ENCODE results near the gene SLC27A6.
"Not testable (repeated sequence)": the region's sequence is repeated elsewhere in the genome, so short reads cannot be mapped to it uniquely, and the experiment has no call there.

Gene SLC27A6, protein sequence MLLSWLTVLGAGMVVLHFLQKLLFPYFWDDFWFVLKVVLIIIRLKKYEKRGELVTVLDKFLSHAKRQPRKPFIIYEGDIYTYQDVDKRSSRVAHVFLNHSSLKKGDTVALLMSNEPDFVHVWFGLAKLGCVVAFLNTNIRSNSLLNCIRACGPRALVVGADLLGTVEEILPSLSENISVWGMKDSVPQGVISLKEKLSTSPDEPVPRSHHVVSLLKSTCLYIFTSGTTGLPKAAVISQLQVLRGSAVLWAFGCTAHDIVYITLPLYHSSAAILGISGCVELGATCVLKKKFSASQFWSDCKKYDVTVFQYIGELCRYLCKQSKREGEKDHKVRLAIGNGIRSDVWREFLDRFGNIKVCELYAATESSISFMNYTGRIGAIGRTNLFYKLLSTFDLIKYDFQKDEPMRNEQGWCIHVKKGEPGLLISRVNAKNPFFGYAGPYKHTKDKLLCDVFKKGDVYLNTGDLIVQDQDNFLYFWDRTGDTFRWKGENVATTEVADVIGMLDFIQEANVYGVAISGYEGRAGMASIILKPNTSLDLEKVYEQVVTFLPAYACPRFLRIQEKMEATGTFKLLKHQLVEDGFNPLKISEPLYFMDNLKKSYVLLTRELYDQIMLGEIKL

DNA sequence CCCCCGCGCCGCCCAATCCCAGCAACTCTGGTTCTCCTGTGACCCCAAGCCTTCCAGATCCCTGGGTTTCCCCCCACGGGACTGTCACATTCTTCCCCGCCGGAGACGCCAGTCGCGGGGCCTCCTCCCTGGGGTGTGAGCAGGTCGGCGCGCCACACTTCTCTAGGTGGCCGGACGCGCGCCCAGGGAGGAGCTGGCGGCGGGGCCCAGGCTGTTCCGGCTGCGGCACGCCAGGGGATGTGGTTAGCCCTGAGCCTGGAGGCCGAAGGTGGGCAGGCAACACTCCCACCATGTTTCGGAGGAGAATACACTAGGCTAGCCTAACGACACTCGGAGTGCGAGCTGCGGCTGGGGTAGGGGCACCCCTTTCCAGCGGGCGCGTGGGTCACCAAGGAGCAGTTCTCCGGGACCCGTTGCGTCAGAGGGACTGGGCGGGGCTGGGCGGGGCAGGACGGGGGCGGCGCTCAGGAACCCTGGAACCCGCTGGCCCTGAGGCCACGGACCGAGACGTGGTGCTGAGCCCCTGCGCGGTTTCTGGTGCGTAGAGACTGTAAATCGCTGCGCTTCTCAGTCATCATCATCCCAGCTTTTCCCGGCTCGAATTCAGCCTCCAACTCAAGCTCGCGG, at the start of gene SLC27A6:
SLC27A6 (plus strand) TSS at position 478 of the 627 bp plus-strand sequence. CDS start 650 bp downstream, outside the sequence.
- no peak for DNase-seq

DNA sequence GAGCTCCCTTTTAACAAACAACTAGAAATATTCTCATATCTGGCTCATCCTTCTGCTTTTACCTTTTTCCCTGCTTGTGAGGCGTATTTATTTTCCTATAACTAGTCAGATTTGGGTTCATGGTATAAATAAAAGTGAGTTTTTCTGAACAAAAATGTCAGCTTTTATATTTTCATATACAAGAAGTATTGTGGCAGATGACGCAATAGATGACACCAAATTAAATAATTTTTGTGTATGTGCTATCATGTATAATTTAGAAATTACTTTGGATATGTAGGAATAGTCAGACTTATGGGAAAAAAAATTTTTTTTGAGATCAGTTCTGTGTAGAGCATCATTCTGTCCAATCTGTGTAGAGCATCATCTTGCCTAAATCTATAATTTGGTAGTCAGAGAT, 45.7 kb upstream of the SLC27A6 start:
- no peak for DNase-seq

DNA sequence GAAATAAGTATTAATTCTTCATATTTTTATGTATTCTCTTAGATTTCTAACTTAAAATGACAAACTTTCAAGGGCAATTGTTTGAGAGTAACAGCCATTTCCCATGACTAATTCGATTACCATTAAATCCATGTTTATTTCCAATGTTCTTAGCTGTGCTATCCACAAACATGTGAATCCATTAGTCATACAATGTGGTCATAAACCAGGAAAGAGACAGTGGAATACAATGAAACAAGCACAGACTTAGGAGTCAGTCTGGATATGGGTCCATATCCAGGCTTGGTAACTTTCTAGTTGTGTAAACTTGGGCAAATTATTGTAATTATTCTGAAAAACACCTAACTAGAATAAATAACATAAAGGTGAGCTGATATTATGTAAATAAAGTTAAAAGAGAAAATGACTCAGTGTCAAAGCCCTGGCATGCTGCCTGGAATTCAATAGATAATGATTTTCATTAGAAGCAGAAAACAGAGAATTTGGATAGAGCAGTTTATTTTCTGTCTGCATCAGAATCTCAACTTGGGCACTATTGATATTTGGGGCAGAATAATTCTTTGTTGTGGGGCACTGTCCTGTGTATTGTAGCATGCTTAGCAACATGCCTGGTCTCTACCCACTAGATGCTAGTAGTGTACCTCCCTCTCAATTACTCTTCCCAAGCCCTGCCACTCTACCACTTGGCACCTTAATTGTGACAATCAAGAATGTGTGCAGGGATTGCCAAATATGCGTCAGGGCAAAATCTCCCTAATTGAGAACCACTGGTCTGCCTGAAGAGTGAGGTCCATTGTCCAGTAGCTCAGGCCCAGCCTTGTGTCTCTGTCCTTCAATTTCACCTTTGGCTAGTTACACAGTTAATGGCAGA, 44.7 kb upstream of the SLC27A6 start:
- DNase-seq = no peak

DNA sequence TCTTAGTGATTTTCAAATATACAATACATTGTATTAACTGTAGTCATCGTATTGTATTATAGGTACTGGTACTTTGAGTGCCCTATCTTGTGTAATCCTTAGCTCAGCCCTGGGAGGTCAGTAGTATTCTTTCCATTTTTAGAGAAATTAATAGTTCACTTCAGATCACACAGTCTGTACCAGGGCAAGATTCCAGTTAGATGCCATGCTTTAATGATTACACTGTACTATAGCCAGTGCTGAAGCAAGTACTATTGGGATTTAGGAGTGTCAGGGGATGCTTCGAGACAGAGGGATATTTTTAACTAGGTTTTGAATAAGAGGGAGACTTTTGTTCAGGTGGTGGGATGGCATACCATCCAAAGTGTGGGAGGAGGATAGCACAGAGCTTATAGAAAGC, 41.0 kb upstream of the SLC27A6 start:
- DNase-seq = no peak

DNA sequence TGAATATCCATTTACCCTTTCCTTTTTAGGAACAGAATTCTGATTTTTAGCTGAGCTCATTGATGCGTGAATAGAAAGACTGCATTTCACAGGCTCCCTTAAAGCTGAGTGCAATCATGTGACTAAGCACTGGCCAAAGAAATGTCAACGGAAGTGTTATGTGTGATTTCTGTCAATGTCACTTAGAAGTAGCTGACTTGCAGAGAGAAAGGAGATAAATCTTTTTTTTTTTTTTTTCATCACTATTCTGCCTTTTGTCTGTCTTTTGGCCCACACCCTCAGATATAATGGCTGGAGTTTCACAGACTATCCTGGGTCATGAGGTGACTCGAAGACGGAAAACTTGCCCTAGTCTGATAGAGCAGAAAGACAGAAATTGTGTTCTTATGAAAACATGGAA, 39.3 kb upstream of the SLC27A6 start:
- DNase-seq = no peak

DNA sequence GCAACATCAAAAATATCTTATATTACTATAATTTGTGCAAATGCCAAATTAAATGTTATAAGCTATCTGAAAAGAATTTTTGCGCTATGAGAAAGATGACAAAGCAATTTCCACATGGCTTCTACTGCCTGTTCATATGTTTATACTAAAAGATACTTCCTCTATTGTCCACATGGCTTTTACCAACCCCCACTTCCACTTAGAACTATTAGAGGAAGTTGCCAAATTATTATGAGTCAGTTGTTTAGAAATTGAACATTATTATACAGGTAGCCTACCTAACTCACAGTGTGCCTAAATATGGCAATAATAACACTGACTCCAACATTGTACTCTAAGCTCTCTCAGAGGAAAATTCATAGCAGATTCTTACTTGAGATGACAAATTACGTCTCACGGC, 37.6 kb upstream of the SLC27A6 start:
- DNase-seq = no peak

DNA sequence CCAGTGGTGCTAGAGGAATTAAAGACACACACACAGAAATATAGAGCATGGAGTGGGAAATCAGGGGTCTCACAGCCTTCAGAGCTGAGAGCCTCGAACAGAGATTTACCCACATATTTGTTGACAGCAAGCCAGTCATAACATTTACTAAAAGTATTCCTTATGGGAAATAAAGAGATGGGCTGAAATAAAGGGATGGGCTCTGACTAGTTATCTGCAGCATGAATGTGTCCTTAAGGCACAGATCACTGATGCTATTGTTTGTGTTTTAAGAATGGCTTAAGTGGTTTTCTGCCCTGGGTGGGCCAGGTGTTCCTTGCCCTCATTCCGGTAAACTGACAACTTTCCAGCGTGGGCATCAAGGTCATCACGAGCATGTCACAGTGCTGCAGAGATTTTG, 33.1 kb upstream of the SLC27A6 start:
- DNase-seq = not testable (repeated sequence)

DNA sequence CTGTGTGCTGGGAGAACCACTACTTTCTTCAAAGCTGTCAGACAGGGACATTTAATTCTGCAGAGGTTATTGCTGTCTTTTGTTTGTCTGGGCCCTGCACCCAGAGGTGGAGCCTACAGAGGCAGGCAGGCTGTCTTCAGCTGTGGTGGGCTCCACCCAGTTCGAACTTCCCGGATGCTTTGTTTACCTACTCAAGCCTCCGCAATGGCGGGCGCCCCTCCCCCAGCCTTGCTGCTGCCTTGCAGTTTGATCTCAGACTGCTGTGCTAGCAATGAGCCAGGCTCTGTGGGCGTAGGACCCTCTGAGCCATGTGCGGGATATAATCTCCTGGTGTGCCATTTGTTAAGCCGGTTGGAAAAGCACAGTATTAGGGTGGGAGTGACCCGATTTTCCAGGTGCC, 22.2 kb upstream of the SLC27A6 start:
- not testable (repeated sequence) for DNase-seq

DNA sequence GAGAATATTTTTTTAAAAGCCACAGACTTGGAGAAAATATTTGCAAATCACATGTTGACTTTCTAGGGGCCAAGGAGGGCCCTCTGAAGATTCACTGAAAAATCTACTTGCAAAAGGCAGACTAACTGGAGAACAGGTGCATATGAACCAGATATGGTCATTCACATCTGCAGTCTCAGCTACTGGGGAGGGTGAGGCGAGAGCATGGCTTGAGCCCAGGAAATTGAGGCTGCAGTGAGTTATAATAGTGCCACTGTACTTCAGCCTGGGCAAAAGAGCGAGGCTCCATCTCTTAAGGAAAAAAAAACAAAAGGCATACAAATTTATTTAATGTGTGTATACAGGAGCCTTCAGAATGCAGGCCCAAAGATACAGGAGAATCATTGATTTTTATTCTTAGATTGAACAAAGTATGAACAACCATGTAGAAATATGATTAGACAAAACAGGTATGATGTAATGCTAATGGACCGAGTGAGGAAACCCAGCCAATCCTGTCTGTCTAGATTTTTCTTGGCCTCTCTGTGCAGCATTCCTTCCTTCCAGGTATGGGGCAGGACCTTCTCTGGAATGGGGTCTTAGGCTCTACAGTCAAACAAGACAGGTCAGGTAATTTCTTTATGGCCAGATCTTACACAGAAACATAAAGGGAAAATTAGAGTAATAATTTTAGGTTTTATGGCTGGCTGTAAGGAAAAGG, 15.3 kb upstream of the SLC27A6 start:
- DNase-seq = no peak

DNA sequence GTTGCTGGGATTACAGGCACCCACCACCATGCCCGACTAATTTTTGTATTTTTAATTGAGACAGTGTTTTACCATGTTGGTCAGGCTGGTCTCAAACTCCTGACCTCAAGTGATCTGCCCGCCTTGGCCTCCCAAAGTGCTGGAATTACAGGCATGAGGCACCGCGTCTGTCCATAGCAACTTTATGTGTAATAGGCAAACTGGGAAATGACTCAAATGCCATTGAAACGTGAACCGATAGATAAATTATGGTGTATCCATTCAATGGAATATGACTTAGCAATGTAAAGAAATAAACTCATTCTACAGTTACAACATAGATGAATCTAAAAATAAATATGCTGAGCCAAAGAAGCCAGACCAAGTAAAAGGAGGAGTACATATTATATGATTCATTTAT, 14.0 kb upstream of the SLC27A6 start:
- not testable (repeated sequence) for DNase-seq

DNA sequence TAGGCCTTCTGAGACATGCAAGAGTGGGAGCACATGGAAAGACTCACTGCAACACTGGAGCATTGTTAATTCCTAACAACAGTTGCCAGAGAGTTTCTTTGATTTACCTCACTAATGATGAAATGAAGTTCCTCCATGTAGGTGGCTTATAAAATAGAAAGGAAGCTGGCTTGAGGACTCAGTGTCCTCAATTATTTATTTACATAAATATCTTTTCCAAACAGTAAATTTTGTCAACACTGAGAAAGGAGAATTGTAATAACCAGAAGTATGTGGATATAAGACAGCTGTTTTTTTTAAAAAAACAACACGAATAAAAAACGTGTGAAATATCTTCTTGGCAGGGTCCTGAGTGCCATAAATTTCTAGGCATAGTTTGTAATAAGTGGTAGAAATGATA, 9.1 kb upstream of the SLC27A6 start:
- no peak for DNase-seq

DNA sequence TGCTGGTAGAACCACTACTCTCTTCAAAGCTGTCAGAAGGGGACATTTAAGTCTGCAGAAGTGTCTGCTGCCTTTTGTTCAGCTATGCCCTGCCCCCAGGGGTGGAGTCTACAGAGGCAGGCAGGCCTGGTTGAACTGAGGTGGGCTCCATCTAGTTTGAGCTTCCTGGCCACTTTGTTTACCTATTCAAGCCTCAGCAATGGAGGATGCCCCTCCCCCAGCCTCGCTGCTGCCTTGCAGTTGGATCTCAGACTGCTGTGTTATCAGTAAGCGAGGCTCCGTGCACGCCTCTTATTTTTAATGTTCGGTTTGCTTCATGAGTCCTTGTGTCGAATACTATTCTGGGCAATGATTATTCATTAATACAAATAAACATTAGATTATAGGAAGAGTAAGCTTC, 3.1 kb upstream of the SLC27A6 start:
- DNase-seq = no peak

DNA sequence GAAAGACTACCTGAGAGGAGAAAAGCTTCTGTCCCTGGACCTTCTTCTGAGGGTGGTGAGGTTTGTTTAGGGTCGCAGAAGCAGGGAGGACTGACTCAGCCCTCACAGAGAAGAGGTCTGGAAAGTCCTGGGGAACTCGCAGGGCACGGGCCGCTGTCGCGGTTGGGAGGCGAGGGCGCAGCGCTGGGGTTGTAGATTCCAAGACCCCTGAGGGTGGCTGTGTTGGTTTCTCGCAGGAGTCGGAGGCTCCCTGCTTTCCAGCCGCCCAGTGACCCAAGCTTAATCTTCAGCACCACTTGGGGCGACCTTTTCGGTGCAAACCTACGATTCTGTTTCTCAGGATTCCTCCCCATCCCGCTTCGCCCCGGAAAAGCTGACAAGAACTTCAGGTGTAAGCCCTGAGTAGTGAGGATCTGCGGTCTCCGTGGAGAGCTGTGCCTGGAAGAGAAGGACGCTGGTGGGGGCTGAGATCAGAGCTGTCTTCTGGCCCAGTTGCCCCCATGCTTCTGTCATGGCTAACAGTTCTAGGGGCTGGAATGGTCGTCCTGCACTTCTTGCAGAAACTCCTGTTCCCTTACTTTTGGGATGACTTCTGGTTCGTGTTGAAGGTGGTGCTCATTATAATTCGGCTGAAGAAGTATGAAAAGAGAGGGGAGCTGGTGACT, 482 bp downstream of the SLC27A6 start:
- no peak for DNase-seq

DNA sequence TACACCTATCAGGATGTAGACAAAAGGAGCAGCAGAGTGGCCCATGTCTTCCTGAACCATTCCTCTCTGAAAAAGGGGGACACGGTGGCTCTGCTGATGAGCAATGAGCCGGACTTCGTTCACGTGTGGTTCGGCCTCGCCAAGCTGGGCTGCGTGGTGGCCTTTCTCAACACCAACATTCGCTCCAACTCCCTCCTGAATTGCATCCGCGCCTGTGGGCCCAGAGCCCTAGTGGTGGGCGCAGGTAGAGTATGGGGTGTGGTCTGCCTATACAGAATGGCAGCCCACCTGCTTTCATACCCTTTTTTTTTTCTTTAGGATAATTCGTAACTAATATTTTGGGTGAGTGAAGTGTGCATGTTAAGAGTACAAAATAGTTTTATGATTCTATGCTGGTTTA, 1.1 kb downstream of the SLC27A6 start:
- DNase-seq = no peak

DNA sequence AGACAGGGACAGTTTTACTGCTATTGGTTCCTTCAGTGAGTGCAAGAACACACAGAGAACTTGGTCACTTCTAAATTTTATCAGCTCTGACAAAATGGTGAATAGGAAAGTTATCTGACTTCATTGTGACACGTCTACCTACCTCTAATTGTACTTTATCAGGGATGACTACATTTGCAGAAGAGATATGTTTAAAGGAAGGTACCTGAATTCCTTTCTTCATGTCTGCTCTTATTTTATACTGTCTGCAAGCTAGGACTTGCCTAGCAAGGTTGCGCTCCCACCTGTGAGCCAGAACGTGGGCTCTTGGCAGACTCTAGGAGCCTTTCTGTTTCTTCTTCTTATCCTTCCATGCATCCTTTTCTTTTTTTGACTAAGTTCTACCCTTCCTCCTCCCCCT, 1.6 kb downstream of the SLC27A6 start:
- DNase-seq = no peak

DNA sequence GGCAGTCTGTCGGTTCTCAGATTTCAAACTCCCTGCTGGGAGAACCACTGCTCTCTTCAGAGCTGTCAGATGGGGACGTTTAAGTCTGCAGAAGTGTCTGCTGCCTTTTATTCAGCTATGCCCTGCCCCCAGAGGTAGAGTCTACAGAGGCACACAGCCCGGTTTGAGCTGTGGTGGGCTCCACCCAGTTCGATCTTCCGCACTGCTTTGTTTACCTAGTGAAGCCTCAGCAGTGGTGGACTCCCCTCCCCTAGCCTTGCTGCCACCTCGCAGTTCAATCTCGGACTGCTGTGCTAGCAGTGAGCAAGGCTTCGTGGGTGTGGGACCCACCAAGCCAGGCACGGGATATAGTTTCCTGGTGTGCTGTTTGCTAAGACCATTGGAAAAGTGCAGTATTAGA, 8.0 kb downstream of the SLC27A6 start:
- no peak for DNase-seq

DNA sequence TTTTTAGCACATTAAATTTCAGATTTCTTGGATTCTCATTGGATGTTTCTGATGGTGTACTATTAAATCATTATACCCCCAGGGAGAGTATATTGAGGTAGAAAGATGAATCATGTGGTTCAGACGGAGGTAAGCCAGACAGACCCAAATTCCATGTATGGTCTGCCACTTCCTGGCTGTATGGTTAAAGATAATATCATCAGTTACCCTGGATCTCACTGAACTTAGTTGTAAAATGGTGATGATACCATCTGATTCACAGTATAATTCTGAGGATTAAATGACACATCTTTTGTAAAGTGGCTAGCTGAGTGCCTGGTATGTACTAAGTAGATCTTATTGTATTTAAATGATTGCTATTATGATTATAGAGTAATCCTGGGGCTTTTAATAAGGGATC, 9.3 kb downstream of the SLC27A6 start:
- no peak for DNase-seq

DNA sequence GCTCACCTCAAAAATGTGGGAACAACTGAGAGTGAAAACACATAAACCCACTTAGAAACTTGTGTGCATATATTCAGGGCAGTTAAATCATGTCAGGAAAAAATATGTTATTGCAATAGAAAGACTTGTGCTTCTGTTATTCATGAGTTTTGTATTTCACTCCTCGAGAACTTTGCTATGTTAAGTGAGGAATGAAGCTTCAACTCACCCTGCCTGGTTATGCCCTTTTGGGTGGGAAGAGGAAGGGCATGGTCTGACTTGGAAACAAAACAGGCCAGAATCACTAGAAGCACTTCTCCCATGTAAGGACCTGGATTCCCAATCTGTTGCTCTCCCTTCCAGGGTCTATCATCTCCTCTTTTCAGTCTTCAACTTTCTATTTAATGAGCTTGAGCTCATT, 14.5 kb downstream of the SLC27A6 start:
- DNase-seq = no peak

DNA sequence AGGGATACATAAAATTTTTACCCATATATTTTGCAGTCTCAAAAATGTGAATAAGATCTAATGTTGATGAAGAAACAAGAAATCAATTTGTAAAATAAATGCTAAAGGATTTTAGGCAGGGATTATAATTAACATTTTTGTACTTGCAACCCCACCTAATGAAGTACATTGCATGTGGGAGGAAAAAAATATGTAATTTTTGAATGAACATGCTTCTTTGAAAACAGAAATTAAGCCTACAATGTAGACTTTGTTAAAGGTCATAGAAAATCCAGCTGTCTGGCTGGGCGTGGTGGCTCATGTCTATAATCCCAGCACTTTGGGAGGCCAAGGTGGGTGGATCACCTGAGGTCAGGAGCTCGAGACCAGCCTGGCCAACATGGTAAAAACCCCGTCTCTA, 15.6 kb downstream of the SLC27A6 start:
- DNase-seq = no peak

DNA sequence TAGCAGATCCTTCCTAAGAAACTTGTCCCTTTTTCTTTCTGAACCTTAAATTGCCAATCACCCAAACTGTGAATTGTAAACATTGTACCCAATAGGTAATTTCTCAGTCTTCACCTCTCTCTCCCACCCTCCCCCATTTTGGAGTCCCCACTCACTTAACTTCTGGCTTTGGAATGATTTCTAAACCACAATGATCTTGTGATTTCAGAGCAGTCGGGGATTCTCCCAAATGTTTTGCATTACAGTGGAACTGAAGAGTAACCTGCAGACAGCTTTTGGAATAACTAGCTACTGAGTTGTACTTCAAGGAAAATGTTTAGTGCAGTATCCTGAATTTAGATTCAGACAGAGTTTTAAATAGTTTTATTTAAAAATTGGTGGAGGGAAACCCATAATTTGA, 19.2 kb downstream of the SLC27A6 start:
- DNase-seq = no peak

DNA sequence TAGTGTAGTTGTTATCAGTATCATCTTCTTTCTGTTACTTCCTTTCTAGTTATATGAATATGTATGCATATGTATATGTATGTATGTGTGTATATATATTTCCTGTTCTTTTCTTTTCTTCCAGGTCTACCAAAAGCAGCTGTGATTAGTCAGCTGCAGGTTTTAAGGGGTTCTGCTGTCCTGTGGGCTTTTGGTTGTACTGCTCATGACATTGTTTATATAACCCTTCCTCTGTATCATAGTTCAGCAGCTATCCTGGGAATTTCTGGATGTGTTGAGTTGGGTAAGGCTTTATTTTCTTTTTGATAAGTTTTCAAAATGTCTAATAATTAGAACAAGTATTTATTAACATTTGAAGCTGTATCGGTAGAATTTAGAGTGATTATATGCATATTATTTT, 23.2 kb downstream of the SLC27A6 start:
- DNase-seq = no peak
